ENCODE measurements around the gene SPOCK3.

DNA sequence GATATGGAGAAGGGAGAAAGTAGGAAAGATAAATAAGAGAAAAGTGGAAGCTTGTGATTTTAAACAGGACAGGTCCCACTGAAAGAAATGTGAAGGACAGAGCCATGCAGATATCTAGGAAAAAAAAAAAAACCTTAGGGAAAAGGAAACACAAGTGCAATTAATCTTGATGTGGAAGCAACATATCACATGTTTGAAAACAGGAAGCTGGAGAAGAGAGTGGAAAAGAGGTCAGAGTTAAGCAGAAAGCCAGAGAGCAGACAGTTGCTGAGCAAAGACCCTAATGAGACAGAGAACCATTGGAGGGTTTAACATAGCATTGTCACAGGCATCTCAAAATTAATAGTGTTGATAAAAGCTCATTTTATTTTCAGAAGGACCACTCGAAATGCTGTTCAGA lies 89.7 kb downstream of the SPOCK3 start:
- TF ChIP-seq, protein P1, sequence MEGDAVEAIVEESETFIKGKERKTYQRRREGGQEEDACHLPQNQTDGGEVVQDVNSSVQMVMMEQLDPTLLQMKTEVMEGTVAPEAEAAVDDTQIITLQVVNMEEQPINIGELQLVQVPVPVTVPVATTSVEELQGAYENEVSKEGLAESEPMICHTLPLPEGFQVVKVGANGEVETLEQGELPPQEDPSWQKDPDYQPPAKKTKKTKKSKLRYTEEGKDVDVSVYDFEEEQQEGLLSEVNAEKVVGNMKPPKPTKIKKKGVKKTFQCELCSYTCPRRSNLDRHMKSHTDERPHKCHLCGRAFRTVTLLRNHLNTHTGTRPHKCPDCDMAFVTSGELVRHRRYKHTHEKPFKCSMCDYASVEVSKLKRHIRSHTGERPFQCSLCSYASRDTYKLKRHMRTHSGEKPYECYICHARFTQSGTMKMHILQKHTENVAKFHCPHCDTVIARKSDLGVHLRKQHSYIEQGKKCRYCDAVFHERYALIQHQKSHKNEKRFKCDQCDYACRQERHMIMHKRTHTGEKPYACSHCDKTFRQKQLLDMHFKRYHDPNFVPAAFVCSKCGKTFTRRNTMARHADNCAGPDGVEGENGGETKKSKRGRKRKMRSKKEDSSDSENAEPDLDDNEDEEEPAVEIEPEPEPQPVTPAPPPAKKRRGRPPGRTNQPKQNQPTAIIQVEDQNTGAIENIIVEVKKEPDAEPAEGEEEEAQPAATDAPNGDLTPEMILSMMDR (IDR thresholded peaks at IDR 0.05): no peak
- TF ChIP-seq POLR2A (IDR thresholded peaks at IDR 0.05): no peak
